NCI-H1048 (cell line): Measurements from ENCODE around the gene PLEKHA4.
"Not testable (repeated sequence)": the region's sequence is repeated elsewhere in the genome, so short reads cannot be mapped to it uniquely, and the experiment has no call there.

Experiments used
- DNase-seq: peaks from one replicate; lab custom pipeline; 2025; lab: John Stamatoyannopoulos, UW

PLEKHA4 gene

GRCh38 chr19:48889496-48889895, 21.1 kb upstream of the PLEKHA4 start:
- not testable (repeated sequence) for DNase-seq

DNA sequence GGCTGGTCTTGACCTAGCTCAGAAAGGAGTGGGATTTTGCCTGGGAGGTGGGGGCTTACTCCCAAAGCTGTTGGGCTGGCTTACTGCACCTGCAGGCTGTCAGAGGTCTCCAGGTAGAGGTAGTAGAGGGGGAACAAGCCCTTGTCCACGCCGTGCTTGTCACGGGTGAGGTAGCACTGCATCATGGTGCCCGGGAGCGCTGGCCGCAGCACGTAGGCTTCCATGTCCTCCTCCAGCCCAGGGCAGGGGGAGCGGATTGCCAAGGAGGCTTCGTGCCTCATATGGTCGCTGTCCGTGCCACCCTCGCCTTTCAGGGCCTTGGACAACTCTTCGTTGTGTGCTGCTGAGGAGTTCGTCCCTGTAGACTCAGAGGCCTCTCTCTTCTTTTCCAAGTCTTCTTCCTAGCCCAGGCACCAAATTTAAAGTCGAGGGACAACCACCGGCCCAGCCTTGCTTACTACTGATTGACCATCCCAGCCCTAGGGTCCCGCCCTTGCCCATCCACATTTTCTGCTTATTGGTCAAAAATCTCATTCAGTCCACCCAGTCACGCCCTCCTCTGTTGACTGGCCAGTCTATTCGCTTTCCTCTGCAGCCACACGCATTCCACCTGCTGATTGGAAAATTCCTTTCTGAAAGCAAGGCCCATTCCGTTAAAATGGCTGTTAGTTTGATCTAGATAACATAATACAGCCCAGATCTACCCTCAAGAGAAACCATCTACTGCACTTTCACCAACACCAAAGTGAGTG, 19.6 kb upstream of the PLEKHA4 start:
- DNase-seq = no peak

DNA sequence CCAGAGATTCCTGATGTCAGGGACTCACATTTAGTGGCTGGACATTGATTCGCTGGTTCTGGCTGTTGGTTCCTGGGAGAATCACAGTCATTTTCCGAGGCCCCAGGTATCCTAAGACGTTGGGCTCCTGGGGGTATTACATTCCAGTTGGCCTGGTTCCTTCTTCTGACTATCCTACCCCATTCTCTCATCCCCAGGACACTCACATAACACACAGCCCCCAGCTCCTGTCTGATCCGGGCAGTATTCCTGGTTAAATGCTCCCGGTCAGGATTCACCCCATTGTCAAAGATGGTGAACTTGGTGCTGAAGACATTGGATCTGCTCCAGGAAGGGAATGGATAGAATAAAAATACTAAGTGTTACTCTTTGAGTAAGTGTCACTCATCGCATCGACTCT, 15.3 kb upstream of the PLEKHA4 start:
- no peak for DNase-seq

DNA sequence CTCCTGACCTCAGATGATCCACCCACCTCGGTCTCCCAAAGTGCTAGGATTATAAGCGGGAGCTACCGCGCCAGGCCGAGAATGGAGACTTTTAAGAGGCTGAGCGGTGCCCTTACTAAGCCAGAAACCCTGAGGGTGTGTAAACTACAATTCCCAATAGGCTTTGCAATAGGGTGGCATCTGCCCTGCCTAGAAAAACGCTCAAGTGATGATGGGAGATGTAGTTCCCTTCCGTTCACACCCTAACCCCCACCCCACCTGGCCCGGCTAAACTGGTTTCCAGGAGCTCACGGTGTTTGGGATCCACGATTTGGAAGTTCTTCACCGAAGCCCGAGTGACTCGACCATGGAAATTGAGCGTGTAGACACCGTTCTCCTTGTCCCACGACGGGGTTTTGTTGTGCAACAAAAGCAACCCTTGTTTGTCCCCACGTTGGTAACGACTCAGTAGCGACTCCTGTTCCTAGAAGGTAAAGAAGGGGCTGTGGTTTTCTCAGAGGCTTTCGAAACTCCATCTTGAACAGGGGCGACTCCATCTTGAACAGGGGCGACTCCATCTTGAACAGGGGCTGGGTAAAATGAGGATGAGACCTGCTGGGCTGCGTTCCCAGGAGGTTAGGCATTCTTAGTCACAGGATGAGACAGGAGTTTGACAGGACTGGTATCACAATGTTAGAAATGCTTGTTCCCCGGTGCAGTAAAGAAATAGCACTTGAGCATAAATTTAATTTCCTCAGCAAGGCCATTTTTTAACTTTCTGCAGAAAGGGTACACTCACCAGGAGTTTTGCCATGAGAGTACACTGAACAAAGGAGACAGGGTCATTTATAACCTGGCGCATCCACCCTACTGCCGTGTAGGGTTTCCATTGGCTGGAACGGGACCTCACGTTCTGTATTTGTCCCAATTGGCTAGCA, 13.6 kb upstream of the PLEKHA4 start:
- DNase-seq = no peak

- DNase-seq = not testable (repeated sequence)
These were observed 11.3 kb upstream of the PLEKHA4 start for GRCh38 chr19:48879696-48880095.

DNA sequence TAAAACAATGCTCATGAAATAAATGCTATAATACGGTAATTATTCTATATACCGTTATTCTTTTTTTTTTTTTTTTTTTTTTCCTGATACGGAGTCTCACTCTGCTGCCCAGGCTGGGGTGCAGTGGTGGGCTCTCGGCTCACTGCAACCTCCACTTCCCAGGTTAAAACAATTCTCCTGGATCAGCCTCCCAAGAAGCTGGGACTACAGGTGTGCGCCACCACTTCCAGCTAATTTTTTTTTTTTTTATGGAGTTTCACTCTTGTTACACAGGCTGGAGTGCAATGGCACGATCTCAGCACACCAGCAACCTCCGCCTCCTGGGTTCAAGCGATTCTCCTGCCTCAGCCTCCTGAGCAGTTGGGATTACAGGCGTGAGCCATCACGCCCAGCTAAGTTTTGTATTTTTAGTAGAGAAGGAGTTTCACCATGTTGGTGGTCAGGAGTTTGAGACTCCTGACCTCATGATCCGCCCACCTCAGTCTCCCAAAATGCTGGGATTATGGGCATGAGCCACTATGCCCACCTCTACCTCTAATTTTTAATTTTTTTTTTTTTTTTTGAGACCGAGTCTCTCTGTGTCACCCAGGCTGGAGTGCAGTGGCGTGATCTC, 10.7 kb upstream of the PLEKHA4 start:
- no peak for DNase-seq

GRCh38 chr19:48878196-48879024, 10.0 kb upstream of the PLEKHA4 start:
- DNase-seq = no peak

DNA sequence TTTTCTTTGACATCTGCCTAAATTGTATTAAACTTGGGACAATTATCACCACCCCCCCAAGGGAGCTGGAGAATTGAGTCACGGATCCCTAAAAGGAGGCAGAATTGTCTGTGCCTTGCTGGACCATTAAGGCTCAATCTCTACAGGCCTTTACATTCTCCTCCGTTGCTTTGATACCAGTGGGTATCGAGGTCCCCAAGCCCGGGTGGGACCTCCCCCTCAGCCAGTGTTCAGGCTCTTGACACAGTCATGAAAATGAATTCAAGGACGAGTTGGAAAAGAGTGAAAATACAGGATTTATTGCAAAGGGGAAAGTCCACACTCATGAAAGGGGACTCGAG, 9.4 kb upstream of the PLEKHA4 start:
- DNase-seq = no peak

- not testable (repeated sequence) for DNase-seq
These were observed 7.9 kb upstream of the PLEKHA4 start for GRCh38 chr19:48876043-48876981.

DNA sequence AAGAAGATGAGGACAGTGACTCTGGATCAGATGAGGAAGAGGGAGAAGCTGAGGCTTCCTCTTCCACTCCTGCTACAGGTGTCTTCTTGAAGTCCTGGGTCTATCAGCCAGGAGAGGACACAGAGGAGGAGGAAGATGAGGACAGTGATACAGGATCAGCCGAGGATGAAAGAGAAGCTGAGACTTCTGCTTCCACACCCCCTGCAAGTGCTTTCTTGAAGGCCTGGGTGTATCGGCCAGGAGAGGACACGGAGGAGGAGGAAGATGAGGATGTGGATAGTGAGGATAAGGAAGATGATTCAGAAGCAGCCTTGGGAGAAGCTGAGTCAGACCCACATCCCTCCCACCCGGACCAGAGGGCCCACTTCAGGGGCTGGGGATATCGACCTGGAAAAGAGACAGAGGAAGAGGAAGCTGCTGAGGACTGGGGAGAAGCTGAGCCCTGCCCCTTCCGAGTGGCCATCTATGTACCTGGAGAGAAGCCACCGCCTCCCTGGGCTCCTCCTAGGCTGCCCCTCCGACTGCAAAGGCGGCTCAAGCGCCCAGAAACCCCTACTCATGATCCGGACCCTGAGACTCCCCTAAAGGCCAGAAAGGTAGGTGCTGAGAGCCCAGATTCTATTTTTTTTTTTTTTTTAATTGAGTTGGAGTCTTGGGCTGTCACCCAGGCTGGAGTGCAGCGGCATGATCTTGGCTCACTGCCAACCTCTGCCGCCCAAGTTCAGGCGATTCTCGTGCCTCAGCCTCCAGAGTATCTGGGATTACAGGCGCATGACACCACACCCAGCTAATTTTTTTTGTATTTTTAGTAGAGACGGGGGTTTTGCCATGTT, 6.1 kb upstream of the PLEKHA4 start:
- no peak for DNase-seq

DNA sequence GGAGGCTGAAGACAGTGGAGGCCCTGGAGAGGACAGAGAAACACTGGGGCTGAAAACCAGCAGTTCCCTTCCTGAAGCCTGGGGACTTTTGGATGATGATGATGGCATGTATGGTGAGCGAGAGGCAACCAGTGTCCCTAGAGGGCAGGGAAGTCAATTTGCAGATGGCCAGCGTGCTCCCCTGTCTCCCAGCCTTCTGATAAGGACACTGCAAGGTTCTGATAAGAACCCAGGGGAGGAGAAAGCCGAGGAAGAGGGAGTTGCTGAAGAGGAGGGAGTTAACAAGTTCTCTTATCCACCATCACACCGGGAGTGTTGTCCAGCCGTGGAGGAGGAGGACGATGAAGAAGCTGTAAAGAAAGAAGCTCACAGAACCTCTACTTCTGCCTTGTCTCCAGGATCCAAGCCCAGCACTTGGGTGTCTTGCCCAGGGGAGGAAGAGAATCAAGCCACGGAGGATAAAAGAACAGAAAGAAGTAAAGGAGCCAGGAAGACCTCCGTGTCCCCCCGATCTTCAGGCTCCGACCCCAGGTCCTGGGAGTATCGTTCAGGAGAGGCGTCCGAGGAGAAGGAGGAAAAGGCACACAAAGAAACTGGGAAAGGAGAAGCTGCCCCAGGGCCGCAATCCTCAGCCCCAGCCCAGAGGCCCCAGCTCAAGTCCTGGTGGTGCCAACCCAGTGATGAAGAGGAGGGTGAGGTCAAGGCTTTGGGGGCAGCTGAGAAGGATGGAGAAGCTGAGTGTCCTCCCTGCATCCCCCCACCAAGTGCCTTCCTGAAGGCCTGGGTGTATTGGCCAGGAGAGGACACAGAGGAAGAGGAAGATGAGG, 5.3 kb upstream of the PLEKHA4 start:
- no peak for DNase-seq

- peak; percentile 78 for DNase-seq
These were observed 4.6 kb upstream of the PLEKHA4 start for GRCh38 chr19:48872884-48873475.

- DNase-seq = peak; percentile 86
These were observed 3.9 kb upstream of the PLEKHA4 start, which contains the start of gene PPP1R15A for GRCh38 chr19:48872182-48872883. PPP1R15A (plus strand) TSS chr19:48872421; CDS start chr19:48873234, 813 bp downstream.

DNA sequence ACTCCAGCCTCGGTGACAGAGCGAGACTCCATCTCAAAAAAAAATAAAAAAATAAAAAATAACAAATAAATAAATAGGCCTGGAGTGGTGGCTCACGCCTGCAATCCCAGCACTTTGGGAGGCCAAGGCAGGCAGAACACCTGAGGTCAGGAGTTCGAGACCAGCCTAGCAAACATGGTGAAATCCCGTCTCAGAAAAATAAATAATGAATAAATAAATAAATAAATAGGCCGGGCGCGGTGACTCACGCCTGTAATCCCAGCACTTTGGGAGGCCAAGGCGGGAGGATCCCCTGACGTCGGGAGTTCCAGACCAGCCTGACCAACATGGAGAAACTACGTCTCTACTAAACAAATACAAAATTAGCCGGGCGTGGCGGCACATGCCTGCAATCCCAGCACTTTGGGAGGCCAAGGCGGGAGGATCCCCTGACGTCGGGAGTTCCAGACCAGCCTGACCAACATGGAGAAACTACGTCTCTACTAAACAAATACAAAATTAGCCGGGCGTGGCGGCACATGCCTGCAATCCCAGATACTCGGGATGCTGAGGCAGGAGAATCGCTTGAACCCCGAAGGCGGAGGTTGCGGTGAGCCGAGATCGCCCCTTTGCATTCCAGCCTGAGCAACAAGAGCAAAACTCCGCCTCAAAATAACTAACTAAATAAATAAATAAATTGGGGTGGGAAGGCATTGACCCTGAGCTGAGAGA, 3.2 kb upstream of the PLEKHA4 start:
- DNase-seq = not testable (repeated sequence)

DNA sequence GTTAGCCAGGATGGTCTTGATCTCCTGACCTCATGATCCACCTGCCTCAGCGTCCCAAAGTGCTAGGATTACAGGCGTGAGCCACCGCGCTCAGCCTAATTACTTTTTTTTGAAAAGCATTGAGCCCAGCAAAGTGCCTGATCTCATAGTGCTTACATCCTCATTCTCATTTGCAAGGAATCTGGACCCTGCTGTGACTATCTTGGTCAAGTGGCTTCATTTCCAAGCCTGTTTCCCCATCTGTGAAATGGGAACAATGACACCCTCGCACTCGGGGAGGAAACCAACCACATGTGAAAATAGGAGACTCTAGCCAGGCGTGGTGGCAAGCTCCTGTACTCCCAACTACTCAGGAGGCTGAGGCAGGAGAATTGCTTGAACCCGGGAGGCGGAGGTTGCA, 1.6 kb upstream of the PLEKHA4 start:
- no peak for DNase-seq

DNA sequence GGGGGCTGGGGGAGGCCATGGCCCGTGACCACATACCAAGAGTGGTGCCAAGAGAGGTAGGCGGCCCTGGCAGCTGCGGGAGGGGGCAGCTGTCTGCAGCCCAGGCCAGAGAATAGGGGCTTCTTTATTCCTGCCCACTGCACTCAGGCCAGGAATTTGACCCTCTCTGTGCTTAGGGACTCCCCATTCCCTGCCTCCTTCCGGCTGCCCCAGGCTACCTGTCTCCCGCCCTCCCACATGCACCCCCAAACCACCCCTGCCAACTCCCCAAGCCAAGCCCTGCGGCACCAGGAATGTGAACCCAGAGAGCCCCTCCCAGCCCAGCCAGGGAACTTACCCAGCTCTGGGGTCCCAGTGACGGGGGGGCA, 687 bp downstream of the PLEKHA4 start:
- no peak for DNase-seq

GRCh38 chr19:48867123-48867745, 1.2 kb downstream of the PLEKHA4 start:
- DNase-seq = no peak
